Measurements from ENCODE around the gene RNASET2. TPM values are rescaled to one million over a fixed set of nuclear protein-coding genes. Genes with fewer than 3 reads are reported as not detected.

RNASET2 gene
- total RNA-seq = 100 to 1,000 TPM; 147 to 332 (median 264) TPM
- 100 to 1,000 TPM; 521 to 683 TPM for polyA plus RNA-seq
- 171 reads per million, percentile 92 among the genes with 10 or more reads in this experiment for total RNA-seq

GRCh38 chr6:166956444-166957086 lies at the start of gene RNASET2:
RNASET2 (minus strand) TSS chr6:166956550; CDS start chr6:166956182, 368 bp downstream.
- Histone ChIP-seq H3K4me3 (ENCODE audit: low read length) (peak within 1 kb of the TSS; percentile 86), H3K36me3 (ENCODE audit: control insufficient read depth in 2 of 3, insufficient read depth in 3 of 3, low read length in 3 of 3) (peaks cover 0 to 13% (median 0%) of the 10 kb centered on the region in 3 experiments), H3K4me1 (ENCODE audit: control insufficient read depth in 2 of 2, insufficient read depth in 2 of 2, low read length in 2 of 2) (peaks cover 41 to 66% of the 10 kb centered on the region in 2 donors), H3K27ac (ENCODE audit: low read depth, low read length) (peak within 1 kb of the TSS; percentile 92), H3K9me3 (ENCODE audit: control insufficient read depth in 2 of 3, low read length in 3 of 3) (no peaks in the 10 kb centered on the region), H3K27me3 (ENCODE audit: control insufficient read depth in 2 of 2, insufficient read depth in 2 of 2, low read length in 2 of 2) (no peaks in the 10 kb centered on the region)
- ATAC-seq (peak; percentile 93), DNase-seq (peak; percentile 95 to 100 (median 99))
- H3K4me3 Mint-ChIP-seq = peak within 1 kb of the TSS; percentile 87 to 99 (median 96)
- H3K36me3 Mint-ChIP-seq = peaks cover 0 to 33% (median 0%) of the 10 kb centered on the region in 5 donors
- H3K9me3 Mint-ChIP-seq = peaks cover 0 to 6% (median 0%) of the 10 kb centered on the region in 11 donors
- intact Hi-C loops (cut with micrococcal nuclease) = loop anchor here (1.0 to 10.0 kb wide), 11 partner anchors 14 to 614 kb away; partner anchors contain the start of genes CEP43 (in 2 of the 2), MPC1 (in 1 of the 2), RPS6KA2 (in 1 of the 2) and SFT2D1 (in 1 of the 2)
- peaks cover 56 to 79% (median 73%) of the 10 kb centered on the region in 7 donors for H3K4me1 Mint-ChIP-seq
- ChIA-PET POLR2A (interaction anchor here (0.8 to 16.2 kb wide), 13 partner anchors 9 to 329 kb away, joined by 3 to 245 read pairs (median 6); partner anchors contain the start of gene CEP43), CTCF (interaction anchor here (0.7 to 4.3 kb wide), 3 partner anchors 15 to 170 kb away, joined by 3 to 32 read pairs (median 7); no protein-coding TSS in a partner anchor)
- H3K27ac Mint-ChIP-seq = peak within 1 kb of the TSS; percentile 95 to 99 (median 99)
- no peaks in the 10 kb centered on the region for H3K27me3 Mint-ChIP-seq

- no peaks in the 10 kb centered on the region for H3K27me3 Mint-ChIP-seq
- peak overlapping the region in 1 of 9 donors; percentile 81 for H3K27ac Mint-ChIP-seq
- no peaks in the 10 kb centered on the region for H3K9me3 ChIP-seq (ENCODE audit: control insufficient read depth in 2 of 3, low read length in 3 of 3)
- peaks cover 0 to 11% of the 10 kb centered on the region in 2 donors for H3K4me1 ChIP-seq (ENCODE audit: control insufficient read depth in 2 of 2, insufficient read depth in 2 of 2, low read length in 2 of 2)
- peaks cover 0 to 15% (median 9%) of the 10 kb centered on the region in 3 experiments for H3K36me3 ChIP-seq (ENCODE audit: control insufficient read depth in 2 of 3, insufficient read depth in 3 of 3, low read length in 3 of 3)
- DNase-seq (no peak), ATAC-seq (no peak)
- H3K9me3 Mint-ChIP-seq = no peaks in the 10 kb centered on the region
- H3K36me3 Mint-ChIP-seq = peaks cover 4 to 52% (median 31%) of the 10 kb centered on the region in 5 donors
- ChIA-PET CTCF (interaction anchor here (0.8 to 1.6 kb wide), 3 partner anchors 11 to 17 kb away, joined by 3 to 4 read pairs (median 3); no protein-coding TSS in a partner anchor), POLR2A (interaction anchor here (1.3 to 1.6 kb wide), 3 partner anchors 9 to 56 kb away, joined by 3 to 6 read pairs (median 3); no protein-coding TSS in a partner anchor)
- no peak overlapping the region for H3K4me3 ChIP-seq (ENCODE audit: low read length)
- peaks cover 14 to 31% (median 14%) of the 10 kb centered on the region in 7 donors for H3K4me1 Mint-ChIP-seq
- H3K4me3 Mint-ChIP-seq = no peak overlapping the region
- intact Hi-C loops (cut with micrococcal nuclease) = no loop called here
- H3K27ac ChIP-seq (ENCODE audit: low read depth, low read length) = no peak overlapping the region
- H3K27me3 ChIP-seq (ENCODE audit: control insufficient read depth in 2 of 2, insufficient read depth in 2 of 2, low read length in 2 of 2) = no peaks in the 10 kb centered on the region
Observed at GRCh38 chr6:167005350-167006159, 49.2 kb upstream of the RNASET2 start.

GRCh38 chr6:167000759-167001158 lies 44.4 kb upstream of the RNASET2 start:
- Mint-ChIP-seq H3K4me1 (peaks cover 28 to 36% (median 31%) of the 10 kb centered on the region in 7 donors), H3K27ac (peak overlapping the region in 8 of 9 donors; percentile 9 to 76 (median 20)), H3K27me3 (no peaks in the 10 kb centered on the region), H3K9me3 (no peaks in the 10 kb centered on the region), H3K4me3 (peak overlapping the region; percentile 59 to 95 (median 86)), H3K36me3 (peaks cover 2 to 19% (median 11%) of the 10 kb centered on the region in 5 donors)
- DNase-seq (no peak), ATAC-seq (no peak)
- Histone ChIP-seq H3K27me3 (ENCODE audit: control insufficient read depth in 2 of 2, insufficient read depth in 2 of 2, low read length in 2 of 2) (no peaks in the 10 kb centered on the region), H3K36me3 (ENCODE audit: control insufficient read depth in 2 of 3, insufficient read depth in 3 of 3, low read length in 3 of 3) (peaks cover 0 to 10% (median 5%) of the 10 kb centered on the region in 3 experiments), H3K4me3 (ENCODE audit: low read length) (no peak overlapping the region), H3K9me3 (ENCODE audit: control insufficient read depth in 2 of 3, low read length in 3 of 3) (no peaks in the 10 kb centered on the region), H3K27ac (ENCODE audit: low read depth, low read length) (no peak overlapping the region), H3K4me1 (ENCODE audit: control insufficient read depth in 2 of 2, insufficient read depth in 2 of 2, low read length in 2 of 2) (peaks cover 16% of the 10 kb centered on the region in 2 donors)
- ChIA-PET CTCF (interaction anchor here (1.2 kb wide), 1 partner anchor 12 kb away, joined by 3 read pairs; no protein-coding TSS in a partner anchor), POLR2A (interaction anchor here (1.0 to 2.2 kb wide), 2 partner anchors 40 to 44 kb away, joined by 3 to 9 read pairs; partner anchors contain the start of gene RNASET2)
- intact Hi-C loops (cut with micrococcal nuclease) = loop anchor here in 1 of 2 donors (2.0 kb wide), 1 partner anchor 46 kb away; no protein-coding TSS in a partner anchor

- Mint-ChIP-seq H3K27ac (peak overlapping the region; percentile 33 to 95 (median 78)), H3K4me1 (peaks cover 28 to 38% (median 30%) of the 10 kb centered on the region in 7 donors), H3K9me3 (no peaks in the 10 kb centered on the region), H3K4me3 (peak overlapping the region; percentile 73 to 95 (median 88)), H3K27me3 (no peaks in the 10 kb centered on the region), H3K36me3 (peaks cover 0 to 14% (median 6%) of the 10 kb centered on the region in 5 donors)
- peak overlapping the region; percentile 83 for H3K4me3 ChIP-seq (ENCODE audit: low read length)
- intact Hi-C loops (cut with micrococcal nuclease) = loop anchor here (1.0 to 10.0 kb wide), 11 partner anchors 44 to 618 kb away; partner anchors contain the start of genes RNASET2 (in 2 of the 2), RPS6KA2 (in 2 of the 2), CCR6 (in 1 of the 2) and MPC1 (in 1 of the 2)
- peaks cover 16% of the 10 kb centered on the region in 2 donors for H3K4me1 ChIP-seq (ENCODE audit: control insufficient read depth in 2 of 2, insufficient read depth in 2 of 2, low read length in 2 of 2)
- CTCF ChIA-PET = interaction anchor here (0.7 to 1.6 kb wide), 4 partner anchors 10 to 142 kb away, joined by 3 to 5 read pairs (median 4); no protein-coding TSS in a partner anchor
- no peak for ATAC-seq
- POLR2A ChIA-PET = interaction anchor here (0.8 to 3.0 kb wide), 4 partner anchors 11 to 45 kb away, joined by 3 to 24 read pairs (median 8); partner anchors contain the start of gene RNASET2
- DNase-seq = peak in 2 of 9 donors; percentile 4 to 23
- peak overlapping the region; percentile 78 for H3K27ac ChIP-seq (ENCODE audit: low read depth, low read length)
- H3K36me3 ChIP-seq (ENCODE audit: control insufficient read depth in 2 of 3, insufficient read depth in 3 of 3, low read length in 3 of 3) = peaks cover 0 to 6% (median 5%) of the 10 kb centered on the region in 3 experiments
- H3K9me3 ChIP-seq (ENCODE audit: control insufficient read depth in 2 of 3, low read length in 3 of 3) = no peaks in the 10 kb centered on the region
- H3K27me3 ChIP-seq (ENCODE audit: control insufficient read depth in 2 of 2, insufficient read depth in 2 of 2, low read length in 2 of 2) = no peaks in the 10 kb centered on the region
Observed at GRCh38 chr6:166999884-167000253, 43.5 kb upstream of the RNASET2 start.

- peaks cover 0 to 20% (median 11%) of the 10 kb centered on the region in 5 donors for H3K36me3 Mint-ChIP-seq
- Histone ChIP-seq H3K4me3 (ENCODE audit: low read length) (peak within 1 kb of the TSS; percentile 83), H3K36me3 (ENCODE audit: control insufficient read depth in 2 of 3, insufficient read depth in 3 of 3, low read length in 3 of 3) (peaks cover 0 to 6% (median 4%) of the 10 kb centered on the region in 3 experiments), H3K27me3 (ENCODE audit: control insufficient read depth in 2 of 2, insufficient read depth in 2 of 2, low read length in 2 of 2) (no peaks in the 10 kb centered on the region), H3K9me3 (ENCODE audit: control insufficient read depth in 2 of 3, low read length in 3 of 3) (no peaks in the 10 kb centered on the region), H3K27ac (ENCODE audit: low read depth, low read length) (peak within 1 kb of the TSS; percentile 78), H3K4me1 (ENCODE audit: control insufficient read depth in 2 of 2, insufficient read depth in 2 of 2, low read length in 2 of 2) (peaks cover 16% of the 10 kb centered on the region in 2 donors)
- peak; percentile 94 for ATAC-seq
- no peaks in the 10 kb centered on the region for H3K27me3 Mint-ChIP-seq
- no peaks in the 10 kb centered on the region for H3K9me3 Mint-ChIP-seq
- DNase-seq = peak; percentile 64 to 93 (median 81)
- CTCF ChIA-PET = interaction anchor here (0.7 to 1.6 kb wide), 4 partner anchors 10 to 143 kb away, joined by 3 to 5 read pairs (median 4); no protein-coding TSS in a partner anchor
- peak within 1 kb of the TSS; percentile 85 to 95 (median 88) for H3K4me3 Mint-ChIP-seq
- intact Hi-C loops (cut with micrococcal nuclease) = loop anchor here (1.0 to 10.0 kb wide), 10 partner anchors 43 to 617 kb away; partner anchors contain the start of genes RNASET2 (in 2 of the 2), RPS6KA2 (in 2 of the 2), CCR6 (in 1 of the 2) and MPC1 (in 1 of the 2)
- H3K27ac Mint-ChIP-seq = peak within 1 kb of the TSS; percentile 61 to 95 (median 81)
- H3K4me1 Mint-ChIP-seq = peaks cover 28 to 38% (median 30%) of the 10 kb centered on the region in 7 donors
- POLR2A ChIA-PET = interaction anchor here (0.8 to 3.0 kb wide), 5 partner anchors 10 to 45 kb away, joined by 3 to 24 read pairs (median 8); partner anchors contain the start of gene RNASET2
Observed at GRCh38 chr6:166999145-166999883, 43.0 kb upstream of the RNASET2 start, which contains the start of gene CEP43. CEP43 (plus strand) TSS chr6:166999397; CDS start chr6:166999413, 16 bp downstream.

Measured in naive thymus-derived CD4-positive, alpha-beta T cell (primary cell).